Left ventricle myocardium inferior (tissue), 1 donor: ENCODE data around the gene RNU6-9. TPM values are rescaled to one million over a fixed set of nuclear protein-coding genes. Genes with fewer than 3 reads are reported as not detected.
"Not testable (repeated sequence)": the region's sequence is repeated elsewhere in the genome, so short reads cannot be mapped to it uniquely, and the experiment has no call there.

Experiments used
- DNase-seq: peaks from one replicate; pipeline ENCODE4 v3.0.0-alpha.2; 2020
- H3K27ac ChIP-seq: fragments of 200-600 bp; replicated peaks from 2 replicates; pipeline ENCODE4 v1.8.0; 2021
- H3K27me3 ChIP-seq: fragments of 200-600 bp; 2 replicates; pipeline ENCODE4 v1.8.0; 2021; ENCODE audit warnings: low read depth
- H3K36me3 ChIP-seq: fragments of 200-600 bp; 2 replicates; pipeline ENCODE4 v1.8.0; 2021
- H3K4me1 ChIP-seq: fragments of 200-600 bp; 2 replicates; pipeline ENCODE4 v1.8.0; 2021
- H3K4me3 ChIP-seq: fragments of 200-600 bp; 2 replicates; pipeline ENCODE4 v1.8.0; 2021; ENCODE audit warnings: mild to moderate bottlenecking, moderate library complexity
- H3K9me3 ChIP-seq: fragments of 200-600 bp; replicated peaks from 2 replicates; pipeline ENCODE4 v1.8.0; 2021
- intact Hi-C: fragments of 100-400 bp; cut with micrococcal nuclease; formaldehyde crosslinking; loops from one replicate; pipeline ENCODE4 v1.11.0; 2022
- total RNA-seq: library from RNA; stranded (reverse); fragmentation: NEBNext Ultra II Directional; extraction: Animal tissue kit (Norgen Biotek cat#: 25700); gene quantifications from one replicate; pipeline ENCODE4 v1.2.1, GENCODE V29; 2021
- TF ChIP-seq, protein P1 (sequence below): fragments of 200-600 bp; IDR thresholded peaks from 2 replicates; pipeline ENCODE4 v1.8.0; 2021; ENCODE audit warnings: antibody characterized with exemption, mild to moderate bottlenecking, borderline replicate concordance
- donor health status: DM: no; HTN: yes; CAD: no; lungs with severe emphysema.

RNU6-9 gene
- total RNA-seq, 1 donor from 2014 or later = not detected

DNA sequence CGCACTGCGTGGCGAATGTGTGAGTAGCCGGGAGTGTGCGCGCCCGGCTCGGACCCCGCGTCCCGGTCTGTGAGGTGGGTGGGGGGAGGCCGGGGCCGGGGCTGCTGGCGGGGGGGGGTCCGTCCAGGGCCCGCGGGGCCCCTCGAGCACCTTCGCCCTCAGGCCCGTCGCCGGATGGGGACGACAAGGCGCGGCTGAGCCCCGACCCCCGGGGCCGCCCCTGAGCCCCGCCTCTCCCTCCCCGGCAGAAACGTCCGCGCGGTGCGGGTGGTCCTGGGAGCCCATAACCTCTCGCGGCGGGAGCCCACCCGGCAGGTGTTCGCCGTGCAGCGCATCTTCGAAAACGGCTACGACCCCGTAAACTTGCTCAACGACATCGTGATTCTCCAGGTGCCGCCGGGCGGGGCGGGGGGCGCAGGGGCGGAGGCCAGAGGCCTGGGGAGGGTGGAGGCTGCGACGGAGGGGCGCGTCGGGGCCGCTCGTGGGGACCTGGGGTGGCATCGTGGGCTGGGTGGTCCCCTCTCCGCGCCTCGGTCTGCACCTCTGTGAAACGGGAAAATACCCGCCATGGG, 40.2 kb upstream of the RNU6-9 start:
- DNase-seq = no peak
- Histone ChIP-seq H3K27ac (no peak overlapping the region), H3K4me1 (peaks cover 25% of the 10 kb centered on the region), H3K4me3 (peak overlapping the region; percentile 30), H3K9me3 (no peaks in the 10 kb centered on the region), H3K36me3 (no peaks in the 10 kb centered on the region), H3K27me3 (peaks cover 62% of the 10 kb centered on the region)
- intact Hi-C loops = no loop called here
- TF ChIP-seq, protein P1, sequence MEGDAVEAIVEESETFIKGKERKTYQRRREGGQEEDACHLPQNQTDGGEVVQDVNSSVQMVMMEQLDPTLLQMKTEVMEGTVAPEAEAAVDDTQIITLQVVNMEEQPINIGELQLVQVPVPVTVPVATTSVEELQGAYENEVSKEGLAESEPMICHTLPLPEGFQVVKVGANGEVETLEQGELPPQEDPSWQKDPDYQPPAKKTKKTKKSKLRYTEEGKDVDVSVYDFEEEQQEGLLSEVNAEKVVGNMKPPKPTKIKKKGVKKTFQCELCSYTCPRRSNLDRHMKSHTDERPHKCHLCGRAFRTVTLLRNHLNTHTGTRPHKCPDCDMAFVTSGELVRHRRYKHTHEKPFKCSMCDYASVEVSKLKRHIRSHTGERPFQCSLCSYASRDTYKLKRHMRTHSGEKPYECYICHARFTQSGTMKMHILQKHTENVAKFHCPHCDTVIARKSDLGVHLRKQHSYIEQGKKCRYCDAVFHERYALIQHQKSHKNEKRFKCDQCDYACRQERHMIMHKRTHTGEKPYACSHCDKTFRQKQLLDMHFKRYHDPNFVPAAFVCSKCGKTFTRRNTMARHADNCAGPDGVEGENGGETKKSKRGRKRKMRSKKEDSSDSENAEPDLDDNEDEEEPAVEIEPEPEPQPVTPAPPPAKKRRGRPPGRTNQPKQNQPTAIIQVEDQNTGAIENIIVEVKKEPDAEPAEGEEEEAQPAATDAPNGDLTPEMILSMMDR = no peak

DNA sequence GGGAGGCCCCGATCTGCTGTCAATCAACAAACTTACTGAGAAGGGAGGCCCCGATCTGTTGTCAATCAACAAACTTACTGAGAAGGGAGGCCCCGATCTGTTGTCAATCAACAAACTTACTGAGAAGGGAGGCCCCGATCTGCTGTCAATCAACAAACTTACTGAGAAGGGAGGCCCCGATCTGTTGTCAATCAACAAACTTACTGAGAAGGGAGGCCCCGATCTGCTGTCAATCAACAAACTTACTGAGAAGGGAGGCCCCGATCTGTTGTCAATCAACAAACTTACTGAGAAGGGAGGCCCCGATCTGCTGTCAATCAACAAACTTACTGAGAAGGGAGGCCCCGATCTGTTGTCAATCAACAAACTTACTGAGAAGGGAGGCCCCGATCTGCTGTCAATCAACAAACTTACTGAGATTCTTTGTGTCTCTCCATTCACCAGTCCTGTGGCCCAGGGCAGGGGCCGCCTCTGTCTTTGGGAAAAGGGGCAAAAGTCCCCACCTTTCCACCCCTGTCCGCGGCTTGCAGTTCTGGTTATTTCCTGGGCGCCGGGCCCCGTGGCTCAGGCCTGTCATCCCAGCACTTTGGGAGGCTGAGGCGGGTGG, 39.6 kb upstream of the RNU6-9 start:
- DNase-seq, H3K36me3 ChIP-seq, intact Hi-C loops, H3K9me3 ChIP-seq, H3K4me3 ChIP-seq, H3K27ac ChIP-seq: not testable (repeated sequence)
- Histone ChIP-seq H3K4me1 (peaks cover 22% of the 10 kb centered on the region), H3K27me3 (peaks cover 62% of the 10 kb centered on the region)

DNA sequence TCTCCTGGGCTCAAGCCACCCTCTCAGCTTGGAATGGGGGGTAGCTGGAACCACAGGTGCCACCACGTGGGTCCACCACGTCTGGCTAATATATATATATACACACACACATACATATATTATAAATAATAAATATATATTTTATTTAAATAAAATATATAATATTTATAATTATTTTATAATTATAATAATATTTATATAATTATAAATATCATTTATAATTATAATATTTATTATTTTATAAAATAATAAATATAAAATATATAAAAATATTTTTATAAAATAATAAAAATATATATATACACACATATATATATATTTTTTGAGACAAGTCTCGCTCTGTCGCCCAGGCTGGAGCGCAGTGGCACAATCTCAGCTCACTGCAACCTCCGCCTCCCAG, 38.7 kb upstream of the RNU6-9 start:
- no peak for DNase-seq
- Histone ChIP-seq H3K4me3 (no peak overlapping the region), H3K4me1 (peaks cover 22% of the 10 kb centered on the region), H3K27ac (no peak overlapping the region), H3K36me3 (no peaks in the 10 kb centered on the region), H3K27me3 (peaks cover 69% of the 10 kb centered on the region), H3K9me3 (no peaks in the 10 kb centered on the region)
- intact Hi-C loops = no loop called here
- TF ChIP-seq, protein P1 = no peak

DNA sequence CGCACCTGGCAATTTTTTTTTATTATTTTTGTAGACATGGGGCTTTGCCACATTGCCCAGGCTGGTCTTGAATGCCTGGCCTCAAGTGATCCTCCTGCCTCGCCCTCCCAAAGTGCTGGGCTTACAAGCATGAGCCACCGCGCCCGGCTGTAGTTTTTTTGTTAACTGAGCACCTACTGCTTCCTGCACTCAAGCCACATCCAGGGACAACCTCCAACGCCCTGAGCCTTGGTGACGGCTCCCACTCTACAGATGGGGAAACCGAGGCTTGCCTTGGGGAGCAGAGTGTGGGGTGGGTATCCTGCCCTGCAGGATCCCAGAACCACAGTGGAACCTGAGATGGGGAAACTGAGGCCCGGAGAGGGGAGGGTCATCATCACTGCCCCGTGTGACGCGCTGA, 38.1 kb upstream of the RNU6-9 start:
- Histone ChIP-seq H3K36me3 (no peaks in the 10 kb centered on the region), H3K4me1 (peaks cover 19% of the 10 kb centered on the region), H3K27ac (no peak overlapping the region), H3K4me3 (no peak overlapping the region), H3K27me3 (peaks cover 74% of the 10 kb centered on the region), H3K9me3 (no peaks in the 10 kb centered on the region)
- no peak for DNase-seq
- TF ChIP-seq, protein P1 = no peak
- intact Hi-C loops = no loop called here

DNA sequence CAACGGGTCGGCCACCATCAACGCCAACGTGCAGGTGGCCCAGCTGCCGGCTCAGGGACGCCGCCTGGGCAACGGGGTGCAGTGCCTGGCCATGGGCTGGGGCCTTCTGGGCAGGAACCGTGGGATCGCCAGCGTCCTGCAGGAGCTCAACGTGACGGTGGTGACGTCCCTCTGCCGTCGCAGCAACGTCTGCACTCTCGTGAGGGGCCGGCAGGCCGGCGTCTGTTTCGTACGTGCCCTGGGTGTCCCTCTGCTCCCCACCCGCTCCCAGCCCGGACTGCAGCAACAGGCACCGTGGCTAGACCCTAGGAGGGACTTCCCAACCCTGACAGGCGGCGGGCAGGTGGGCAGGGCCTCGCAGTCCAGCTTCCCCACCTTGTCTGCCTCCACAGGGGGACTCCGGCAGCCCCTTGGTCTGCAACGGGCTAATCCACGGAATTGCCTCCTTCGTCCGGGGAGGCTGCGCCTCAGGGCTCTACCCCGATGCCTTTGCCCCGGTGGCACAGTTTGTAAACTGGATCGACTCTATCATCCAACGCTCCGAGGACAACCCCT, 37.6 kb upstream of the RNU6-9 start:
- TF ChIP-seq, protein P1 = no peak
- Histone ChIP-seq H3K27me3 (peaks cover 79% of the 10 kb centered on the region), H3K4me3 (no peak overlapping the region), H3K9me3 (no peaks in the 10 kb centered on the region), H3K27ac (no peak overlapping the region), H3K4me1 (peaks cover 19% of the 10 kb centered on the region), H3K36me3 (no peaks in the 10 kb centered on the region)
- DNase-seq = no peak
- intact Hi-C loops = no loop called here

DNA sequence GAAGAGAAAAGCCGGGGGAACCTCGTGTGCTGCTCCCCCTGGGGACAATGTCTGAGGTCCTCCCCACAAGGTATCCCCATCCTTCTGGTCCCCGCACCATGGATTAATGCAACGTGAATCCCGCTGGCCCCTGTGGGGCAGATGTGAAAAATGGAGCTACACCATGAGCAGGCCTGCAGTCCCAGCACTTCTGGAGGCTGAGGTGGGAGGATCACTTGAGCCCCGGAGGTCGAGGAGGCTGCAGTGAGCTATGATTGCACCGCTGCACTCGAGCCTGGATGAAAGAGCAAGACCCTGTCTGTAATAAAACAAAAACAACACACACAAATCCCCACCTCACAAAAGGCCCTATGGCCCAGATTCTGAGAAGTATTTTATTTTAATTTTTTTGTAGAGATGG, 35.0 kb upstream of the RNU6-9 start:
- H3K4me1 ChIP-seq = peaks cover 22% of the 10 kb centered on the region
- TF ChIP-seq, protein P1 = no peak
- no peaks in the 10 kb centered on the region for H3K9me3 ChIP-seq
- intact Hi-C loops = no loop called here
- no peaks in the 10 kb centered on the region for H3K36me3 ChIP-seq
- DNase-seq = no peak
- H3K27me3 ChIP-seq = peaks cover 73% of the 10 kb centered on the region
- peak overlapping the region; percentile 87 for H3K27ac ChIP-seq
- H3K4me3 ChIP-seq = no peak overlapping the region
